HFFc6 (cell line): ENCODE measurements around the gene ROBO1. TPM values are rescaled to one million over a fixed set of nuclear protein-coding genes. Genes with fewer than 3 reads are reported as not detected.

Experiments
- DNase-seq: peaks from one replicate; pipeline ENCODE4 v3.0.0-alpha.2; 2018
- H3K27ac Mint-ChIP-seq: 2 replicates; pipeline ENCODE4 v1.8.0; 2020; ENCODE audit warnings: mild to moderate bottlenecking, mixed read lengths
- H3K27me3 Mint-ChIP-seq: 2 replicates; pipeline ENCODE4 v1.8.0; 2021; ENCODE audit warnings: mild to moderate bottlenecking, moderate library complexity, mixed read lengths; ENCODE audit not compliant: insufficient read depth
- H3K36me3 Mint-ChIP-seq: 2 replicates; pipeline ENCODE4 v1.8.0; 2021; ENCODE audit warnings: low read depth, mixed read lengths
- H3K4me1 Mint-ChIP-seq: 2 replicates; pipeline ENCODE4 v1.8.0; 2020; ENCODE audit warnings: low read depth, mixed read lengths
- H3K4me3 Mint-ChIP-seq: 2 replicates; pipeline ENCODE4 v1.8.0; 2020; ENCODE audit warnings: mild to moderate bottlenecking, moderate library complexity, mixed read lengths
- H3K9me3 Mint-ChIP-seq: 2 replicates; pipeline ENCODE4 v1.8.0; 2020; ENCODE audit warnings: mild to moderate bottlenecking, mixed read lengths
- total RNA-seq, 6 experiments: library from RNA; stranded (reverse); fragmentation: NEBNext Ultra II Directional; extraction: Animal tissue kit (Norgen Biotek cat#: 25700); gene quantifications; 2 replicates in 1 of 6; 3 replicates in 5 of 6; pipeline ENCODE4 v1.2.3, GENCODE V29; 2021
- TF ChIP-seq, protein P1 (sequence below): fragments of 200-600 bp; sonication (generic); IDR thresholded peaks from 2 replicates; pipeline ENCODE4 v1.5.0; 2021; ENCODE audit warnings: antibody characterized with exemption, mild to moderate bottlenecking

Gene ROBO1
- total RNA-seq, 6 experiments from 2014 or later, result 38.7 to 51.3 (median 41.7) TPM

DNA sequence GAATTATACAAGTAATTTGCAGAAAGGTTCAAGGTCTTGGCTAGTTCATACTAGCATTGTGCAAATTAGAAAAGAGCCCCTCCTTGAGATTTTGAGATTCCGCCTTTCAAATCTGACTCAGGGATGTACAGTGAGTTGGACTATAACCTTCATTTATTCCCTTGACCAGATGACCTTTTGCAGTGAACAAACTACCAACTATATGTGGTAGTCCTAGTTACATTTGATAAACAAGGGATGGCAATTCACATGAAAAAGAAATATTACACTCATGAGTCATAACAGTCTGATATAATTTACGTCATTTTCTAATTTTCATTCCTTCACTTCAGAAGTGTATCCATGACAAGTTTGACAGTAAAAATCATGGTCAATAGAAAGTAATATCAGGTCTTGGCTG lies 860.4 kb downstream of the ROBO1 start:
- H3K4me3 Mint-ChIP-seq, result no peak overlapping the region
- H3K4me1 Mint-ChIP-seq, result peaks cover 9% of the 10 kb centered on the region
- peaks cover 3% of the 10 kb centered on the region; the same call in 1 of the 2 replicates for H3K27me3 Mint-ChIP-seq
- TF ChIP-seq, protein P1, sequence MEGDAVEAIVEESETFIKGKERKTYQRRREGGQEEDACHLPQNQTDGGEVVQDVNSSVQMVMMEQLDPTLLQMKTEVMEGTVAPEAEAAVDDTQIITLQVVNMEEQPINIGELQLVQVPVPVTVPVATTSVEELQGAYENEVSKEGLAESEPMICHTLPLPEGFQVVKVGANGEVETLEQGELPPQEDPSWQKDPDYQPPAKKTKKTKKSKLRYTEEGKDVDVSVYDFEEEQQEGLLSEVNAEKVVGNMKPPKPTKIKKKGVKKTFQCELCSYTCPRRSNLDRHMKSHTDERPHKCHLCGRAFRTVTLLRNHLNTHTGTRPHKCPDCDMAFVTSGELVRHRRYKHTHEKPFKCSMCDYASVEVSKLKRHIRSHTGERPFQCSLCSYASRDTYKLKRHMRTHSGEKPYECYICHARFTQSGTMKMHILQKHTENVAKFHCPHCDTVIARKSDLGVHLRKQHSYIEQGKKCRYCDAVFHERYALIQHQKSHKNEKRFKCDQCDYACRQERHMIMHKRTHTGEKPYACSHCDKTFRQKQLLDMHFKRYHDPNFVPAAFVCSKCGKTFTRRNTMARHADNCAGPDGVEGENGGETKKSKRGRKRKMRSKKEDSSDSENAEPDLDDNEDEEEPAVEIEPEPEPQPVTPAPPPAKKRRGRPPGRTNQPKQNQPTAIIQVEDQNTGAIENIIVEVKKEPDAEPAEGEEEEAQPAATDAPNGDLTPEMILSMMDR, result no peak
- no peak for DNase-seq
- H3K9me3 Mint-ChIP-seq, result no peaks in the 10 kb centered on the region
- no peak overlapping the region for H3K27ac Mint-ChIP-seq
- H3K36me3 Mint-ChIP-seq, result no peaks in the 10 kb centered on the region; the same call in 1 of the 2 replicates

DNA sequence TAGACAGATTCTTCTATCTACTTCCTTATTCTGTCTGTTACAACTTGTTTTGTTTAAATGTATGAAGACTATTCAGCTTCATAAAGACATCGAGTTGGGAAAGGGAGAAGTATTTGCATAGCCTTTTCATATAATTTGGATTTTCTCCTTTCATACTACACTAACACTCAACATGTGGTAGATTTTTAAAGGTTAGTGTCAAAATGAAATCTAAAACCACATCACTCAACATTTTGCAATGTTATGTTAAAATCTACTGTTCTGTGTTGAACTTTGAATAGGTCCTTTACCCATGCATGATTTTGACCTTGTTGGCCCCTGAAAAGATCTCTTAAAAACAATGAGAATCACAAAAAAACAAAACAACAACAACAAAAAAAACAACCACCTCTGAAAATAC lies 860.9 kb downstream of the ROBO1 start:
- Mint-ChIP-seq H3K36me3 (no peaks in the 10 kb centered on the region; the same call in 1 of the 2 replicates), H3K9me3 (no peaks in the 10 kb centered on the region), H3K27ac (no peak overlapping the region), H3K4me1 (peaks cover 8% of the 10 kb centered on the region), H3K4me3 (no peak overlapping the region), H3K27me3 (peaks cover 3% of the 10 kb centered on the region; the same call in 1 of the 2 replicates)
- no peak for DNase-seq
- TF ChIP-seq, protein P1, result no peak

DNA sequence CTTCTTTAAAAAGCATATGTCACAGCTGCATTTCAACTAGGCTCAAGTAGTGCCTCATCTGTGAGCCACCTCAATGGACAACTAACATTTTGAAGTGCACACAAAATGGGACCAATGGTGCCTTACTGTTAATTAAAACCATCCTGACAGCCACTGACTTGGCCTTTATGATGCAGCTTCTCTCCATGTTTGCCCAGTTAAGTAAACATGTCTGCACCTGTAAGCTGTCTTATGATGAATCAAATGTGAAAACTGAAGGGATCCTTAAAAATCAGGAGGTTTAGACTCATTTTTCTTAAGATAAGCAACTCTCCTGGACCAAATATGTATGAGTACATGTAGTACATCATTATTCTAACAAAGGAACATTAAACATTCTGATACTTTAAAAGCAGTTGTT lies 861.6 kb downstream of the ROBO1 start:
- Mint-ChIP-seq H3K4me1 (peaks cover 8% of the 10 kb centered on the region), H3K4me3 (no peak overlapping the region), H3K36me3 (no peaks in the 10 kb centered on the region; the same call in 1 of the 2 replicates), H3K27me3 (peaks cover 3% of the 10 kb centered on the region; the same call in 1 of the 2 replicates), H3K9me3 (no peaks in the 10 kb centered on the region), H3K27ac (no peak overlapping the region)
- TF ChIP-seq, protein P1, result no peak
- DNase-seq, result no peak

DNA sequence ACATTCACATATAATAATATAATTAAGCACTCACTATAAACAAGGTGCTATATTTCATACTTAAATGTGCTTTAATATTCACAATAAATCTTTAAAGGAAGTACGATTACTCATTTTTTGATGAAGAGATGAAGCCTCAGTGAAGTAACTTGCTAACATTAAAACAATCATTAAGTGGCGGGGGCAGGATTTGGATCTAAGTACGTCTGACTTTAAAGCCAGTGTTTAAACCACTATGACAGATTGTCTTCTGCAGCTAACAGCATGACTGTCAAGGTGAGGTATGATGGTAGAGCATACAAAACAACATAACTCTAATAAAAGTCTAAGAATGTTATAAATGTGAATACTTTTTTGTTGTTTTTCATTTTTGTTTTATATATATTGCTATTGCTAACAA lies 862.1 kb downstream of the ROBO1 start:
- no peak for DNase-seq
- TF ChIP-seq, protein P1, result no peak
- no peaks in the 10 kb centered on the region; the same call in 1 of the 2 replicates for H3K36me3 Mint-ChIP-seq
- no peaks in the 10 kb centered on the region for H3K9me3 Mint-ChIP-seq
- no peak overlapping the region for H3K27ac Mint-ChIP-seq
- peaks cover 3% of the 10 kb centered on the region; the same call in 1 of the 2 replicates for H3K27me3 Mint-ChIP-seq
- H3K4me3 Mint-ChIP-seq, result no peak overlapping the region
- peaks cover 14% of the 10 kb centered on the region for H3K4me1 Mint-ChIP-seq

DNA sequence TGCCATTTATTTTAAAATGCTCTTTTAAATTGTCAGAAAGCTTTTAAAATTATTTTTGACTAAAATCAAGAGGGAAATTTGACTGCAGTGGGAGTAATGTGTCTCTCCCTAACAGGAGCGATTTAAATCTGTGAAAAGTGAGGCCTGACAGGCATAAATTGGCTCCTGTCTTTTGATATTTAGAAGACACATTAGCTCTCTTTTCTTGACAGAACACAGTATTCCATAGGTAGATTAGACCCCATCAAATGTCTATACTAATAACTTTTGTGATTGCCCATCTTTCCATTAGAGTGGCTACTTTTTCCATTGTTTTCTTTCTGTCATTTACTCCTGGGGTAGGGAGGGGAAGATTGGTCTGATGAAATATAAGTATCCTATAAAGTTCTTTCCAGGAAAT lies 866.3 kb downstream of the ROBO1 start:
- TF ChIP-seq, protein P1, result no peak
- no peaks in the 10 kb centered on the region for H3K36me3 Mint-ChIP-seq
- no peak overlapping the region for H3K27ac Mint-ChIP-seq
- no peaks in the 10 kb centered on the region for H3K9me3 Mint-ChIP-seq
- no peak for DNase-seq
- no peak overlapping the region for H3K4me3 Mint-ChIP-seq
- peaks cover 3% of the 10 kb centered on the region; the same call in 1 of the 2 replicates for H3K27me3 Mint-ChIP-seq
- peaks cover 15% of the 10 kb centered on the region for H3K4me1 Mint-ChIP-seq

DNA sequence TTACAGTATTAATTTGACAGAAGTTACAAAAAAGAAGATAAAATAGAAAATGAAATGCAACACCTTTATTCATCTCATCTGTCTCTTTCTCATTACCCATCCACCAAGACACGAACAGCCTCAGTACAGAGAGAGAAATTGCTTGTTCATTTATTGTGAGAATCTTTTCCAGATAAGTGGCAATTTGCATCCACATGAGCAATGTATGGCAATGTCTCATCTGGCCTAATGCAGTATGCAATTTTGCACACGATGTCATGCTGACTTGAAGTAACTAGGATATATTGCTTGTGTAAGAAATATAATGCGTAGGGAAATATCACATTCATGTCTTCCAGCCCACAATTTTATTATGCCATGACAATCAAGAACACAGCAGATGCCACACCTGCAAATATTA lies 866.9 kb downstream of the ROBO1 start:
- no peak overlapping the region for H3K27ac Mint-ChIP-seq
- H3K4me1 Mint-ChIP-seq, result peaks cover 21% of the 10 kb centered on the region
- peaks cover 3% of the 10 kb centered on the region; the same call in 1 of the 2 replicates for H3K27me3 Mint-ChIP-seq
- no peak overlapping the region for H3K4me3 Mint-ChIP-seq
- TF ChIP-seq, protein P1, result no peak
- DNase-seq, result no peak
- H3K9me3 Mint-ChIP-seq, result no peaks in the 10 kb centered on the region
- no peaks in the 10 kb centered on the region for H3K36me3 Mint-ChIP-seq
